ENCODE data around the gene FBLL1. TPM values are rescaled to one million over a fixed set of nuclear protein-coding genes. Genes with fewer than 3 reads are reported as not detected.

Gene FBLL1
- total RNA-seq, 1 donor from 2014 or later = not detected

GRCh38 chr5:168580227-168580508 is 51.1 kb downstream of the FBLL1 start:
- Histone ChIP-seq H3K9me3 (replicated peaks) (no peaks in the 10 kb centered on the region), H3K36me3 (no peaks in the 10 kb centered on the region), H3K4me3 (peak overlapping the region; percentile 97), H3K4me1 (peaks cover 50% of the 10 kb centered on the region), H3K27me3 (ENCODE audit: low read depth) (no peaks in the 10 kb centered on the region), H3K27ac (replicated peaks) (peak overlapping the region; percentile 97)
- intact Hi-C loops (cut with micrococcal nuclease) = no loop called here
- TF ChIP-seq CTCF (IDR thresholded peaks at IDR 0.05; ENCODE audit: borderline replicate concordance) = no peak
- no peak for DNase-seq

Small RNA genes within 50 kb of the gene (microRNA-seq; reads per million reads assigned to microRNA genes)
- gene MIR103A1 = not detected
- gene MIR103B1 = not detected

Other genes starting within 250 kb of the FBLL1 start
- 2.2 TPM for gene WWC1, start 237.7 kb upstream of the FBLL1 start, total RNA-seq
- gene RARS1, start 42.8 kb upstream of the FBLL1 start, total RNA-seq = 48.0 TPM
- 26.3 TPM for gene PANK3, start 50.1 kb downstream of the FBLL1 start, total RNA-seq